GM21360 (cell line): ENCODE measurements around the gene ART5.
"Not testable (repeated sequence)": the region's sequence is repeated elsewhere in the genome, so short reads cannot be mapped to it uniquely, and the experiment has no call there.

Source experiments
- ATAC-seq: cut with Tn5 transposase; IDR thresholded peaks from one replicate; pipeline ENCODE4 v1.9.1; 2021; ENCODE audit warnings: mild to moderate bottlenecking, moderate library complexity; ENCODE audit not compliant: unreplicated experiment

ART5 gene

DNA sequence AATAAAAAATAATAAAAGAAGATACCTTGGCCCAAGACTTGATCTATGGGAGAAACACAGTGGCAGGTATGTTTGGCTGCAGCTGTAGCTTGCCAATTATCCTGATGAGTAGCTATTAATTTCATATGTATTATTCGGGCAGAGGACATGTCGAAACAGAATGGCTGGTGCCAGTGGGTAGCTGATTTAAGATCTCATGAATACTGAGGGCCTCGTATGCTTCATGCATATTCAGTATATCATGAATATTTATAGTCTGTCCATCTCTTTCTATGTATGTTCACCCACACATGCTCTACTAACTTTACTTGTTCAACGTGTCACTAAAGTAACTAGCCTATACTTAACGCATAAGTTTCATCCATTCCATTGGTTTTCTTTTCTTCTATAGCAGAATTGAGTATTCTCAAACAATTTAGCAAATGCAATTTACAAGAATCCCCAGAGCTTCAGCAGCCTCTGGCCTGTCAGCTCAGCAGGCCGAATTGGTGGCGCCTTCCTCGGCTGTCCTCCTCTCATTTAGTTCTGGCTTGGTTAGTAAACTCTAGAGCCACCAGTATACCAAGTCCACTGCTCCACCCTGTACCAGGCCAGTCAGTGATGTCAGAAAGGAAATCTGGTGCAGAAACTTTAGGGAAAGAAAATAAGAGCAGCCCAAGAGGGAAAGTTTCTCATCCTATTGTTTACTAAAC, 17.9 kb downstream of the ART5 start:
- no peak for ATAC-seq

- no peak for ATAC-seq
Measured at GRCh38 chr11:3623121-3623520, 18.7 kb downstream of the ART5 start.

DNA sequence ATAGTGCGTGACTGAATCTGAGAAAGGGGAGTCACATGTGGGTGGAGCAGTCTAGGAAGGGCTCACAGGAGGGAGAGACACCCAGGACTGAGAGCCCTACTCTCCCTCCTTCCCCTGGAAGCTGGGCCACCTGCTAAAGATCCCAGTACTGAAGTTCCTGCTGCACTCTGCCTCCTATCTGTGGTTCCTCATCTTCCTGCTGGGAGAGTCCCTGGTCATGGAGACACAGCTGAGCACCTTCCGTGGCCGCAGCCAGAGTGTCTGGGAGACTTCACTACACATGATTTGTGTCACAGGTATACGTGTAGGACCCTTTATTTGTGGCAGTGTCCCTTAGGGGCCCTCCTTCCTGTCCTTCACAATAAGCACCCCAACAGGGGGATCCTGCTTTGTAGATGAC, 19.3 kb downstream of the ART5 start:
- no peak for ATAC-seq

DNA sequence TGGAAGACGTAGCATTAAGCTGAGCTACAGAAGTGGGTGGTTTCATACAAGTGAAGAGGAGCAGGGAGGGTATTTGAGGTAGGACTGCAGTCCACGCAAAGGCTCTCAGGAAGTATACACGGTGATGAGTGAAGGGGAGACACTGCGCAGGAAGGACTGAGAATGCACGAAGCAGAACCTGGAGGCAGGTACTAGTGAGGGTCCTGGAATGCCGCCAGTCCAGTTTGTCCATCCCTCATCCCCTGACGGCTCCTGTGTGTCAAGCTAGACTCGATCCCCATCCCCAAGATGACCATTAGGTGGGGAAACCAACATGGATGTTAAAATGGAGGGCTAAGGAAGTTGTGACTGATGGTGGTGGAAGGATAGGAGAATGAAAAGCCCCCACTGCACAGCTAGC, 23.8 kb downstream of the ART5 start:
- ATAC-seq, result no peak

- ATAC-seq, result no peak
Measured at GRCh38 chr11:3616721-3617460, 24.9 kb downstream of the ART5 start.

DNA sequence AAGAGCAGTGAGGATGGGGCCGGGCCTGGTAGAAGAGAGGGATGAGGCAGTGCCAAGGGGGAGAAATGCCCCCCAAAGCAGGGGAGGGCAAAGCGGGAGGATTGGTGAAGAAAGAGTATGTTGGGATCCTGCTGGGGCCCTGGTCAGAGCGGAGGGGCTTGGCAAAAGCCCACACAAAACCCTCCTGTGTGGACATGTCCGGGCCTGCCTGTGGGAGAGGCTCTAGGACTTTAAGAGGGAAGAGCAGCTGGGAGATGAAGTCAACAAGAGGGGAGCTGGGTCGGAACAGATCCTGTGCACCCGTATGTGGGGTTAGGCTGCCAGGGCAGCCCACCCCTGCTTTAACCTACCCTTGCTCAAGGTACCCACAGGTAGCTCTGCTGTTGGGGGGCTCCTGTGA, 25.8 kb downstream of the ART5 start:
- ATAC-seq, result no peak

- ATAC-seq, result peak; percentile 65
Measured at GRCh38 chr11:3614742-3615171, 27.0 kb downstream of the ART5 start.

DNA sequence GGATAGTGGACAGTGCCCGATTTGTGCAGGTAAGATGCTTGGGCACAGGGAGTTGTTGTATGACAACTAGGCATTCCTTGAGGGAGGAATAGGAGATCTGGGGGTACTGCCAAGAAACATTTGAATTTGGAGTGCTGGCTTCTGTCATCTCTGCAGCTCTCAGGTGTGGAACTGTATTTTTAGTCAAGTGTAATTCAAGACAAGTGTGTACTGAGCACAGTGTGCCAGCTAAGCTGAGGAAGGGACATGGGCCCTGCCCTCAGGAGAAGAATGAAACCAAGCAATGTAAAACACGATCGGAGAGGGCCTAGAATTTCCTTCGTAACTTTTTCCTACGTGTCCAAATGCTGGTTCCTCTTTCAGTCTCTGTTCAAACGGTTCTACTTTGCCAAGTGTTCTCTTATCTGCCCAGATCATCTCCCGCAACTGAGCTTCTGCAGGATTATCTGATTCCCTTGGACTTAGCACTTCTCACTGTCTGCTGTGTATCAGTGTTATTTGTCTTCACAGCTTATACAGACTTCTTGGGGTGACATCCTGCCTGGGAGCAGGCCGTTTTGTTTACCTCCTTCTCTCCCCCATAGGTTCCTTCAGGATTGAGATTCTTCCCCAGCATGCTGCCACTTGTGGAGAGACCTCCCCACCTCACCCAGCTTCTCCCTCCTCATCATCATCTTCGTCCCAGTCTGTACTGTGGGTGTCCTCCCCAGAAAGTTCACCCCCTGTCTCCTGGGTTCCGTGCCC, 27.6 kb downstream of the ART5 start:
- ATAC-seq, result no peak

DNA sequence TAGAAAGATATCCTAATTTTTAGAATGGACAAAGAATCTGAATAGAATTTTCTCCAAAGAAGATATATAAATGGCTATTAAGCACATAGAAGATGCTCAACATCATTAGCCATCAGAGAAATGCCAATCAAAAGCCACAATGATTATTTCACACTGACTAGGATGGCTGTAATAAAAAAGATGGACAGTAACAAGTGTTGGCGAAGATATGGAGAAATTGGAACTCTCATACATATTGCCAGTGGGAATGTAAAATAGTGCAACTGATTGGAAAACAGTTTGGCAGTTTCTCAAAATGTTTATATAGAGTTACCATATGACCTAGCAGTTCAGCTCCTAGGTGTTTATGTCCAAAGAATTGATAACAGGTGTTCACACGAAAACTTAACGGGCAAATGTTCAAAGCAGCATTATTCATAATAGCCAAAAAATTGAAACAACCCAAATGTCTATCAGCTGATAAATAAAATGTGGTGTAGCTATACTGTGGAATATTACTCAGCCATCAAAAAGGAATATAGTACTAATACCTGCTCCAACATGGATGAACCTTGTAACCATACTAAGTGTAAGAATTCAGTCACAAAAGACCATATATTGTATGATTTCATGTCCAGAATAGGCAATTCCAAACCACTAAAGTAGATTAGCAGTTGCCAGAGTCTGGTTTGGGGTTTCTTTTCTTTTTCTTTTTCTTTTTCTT, 29.7 kb downstream of the ART5 start:
- no peak for ATAC-seq

GRCh38 chr11:3610846-3611245, 30.9 kb downstream of the ART5 start:
- no peak for ATAC-seq

- no peak for ATAC-seq
Measured at GRCh38 chr11:3609416-3610265, 32.2 kb downstream of the ART5 start.

- no peak for ATAC-seq
Measured at GRCh38 chr11:3605771-3606203, 36.0 kb downstream of the ART5 start.

DNA sequence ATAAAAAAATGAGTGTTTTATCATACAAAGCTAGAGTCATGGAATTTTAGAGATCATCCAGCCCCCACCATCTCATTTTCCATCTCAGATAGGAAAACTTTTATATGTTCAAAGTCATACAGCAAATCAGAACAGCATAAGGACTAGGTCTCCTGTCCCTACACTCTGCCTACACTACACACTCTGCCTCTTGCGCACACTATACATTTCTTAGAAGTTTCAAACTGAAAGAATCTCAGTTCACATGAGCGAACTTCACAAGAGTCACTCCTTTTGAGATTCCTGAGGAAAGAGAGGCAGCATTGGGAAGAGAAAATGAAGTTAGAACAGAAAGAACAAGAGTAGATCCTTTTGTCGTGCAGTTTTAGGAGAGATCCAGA, 36.5 kb downstream of the ART5 start:
- ATAC-seq, result no peak

GRCh38 chr11:3604167-3604566, 37.6 kb downstream of the ART5 start:
- no peak for ATAC-seq

- not testable (repeated sequence) for ATAC-seq
Measured at GRCh38 chr11:3600201-3600600, 41.6 kb downstream of the ART5 start.

DNA sequence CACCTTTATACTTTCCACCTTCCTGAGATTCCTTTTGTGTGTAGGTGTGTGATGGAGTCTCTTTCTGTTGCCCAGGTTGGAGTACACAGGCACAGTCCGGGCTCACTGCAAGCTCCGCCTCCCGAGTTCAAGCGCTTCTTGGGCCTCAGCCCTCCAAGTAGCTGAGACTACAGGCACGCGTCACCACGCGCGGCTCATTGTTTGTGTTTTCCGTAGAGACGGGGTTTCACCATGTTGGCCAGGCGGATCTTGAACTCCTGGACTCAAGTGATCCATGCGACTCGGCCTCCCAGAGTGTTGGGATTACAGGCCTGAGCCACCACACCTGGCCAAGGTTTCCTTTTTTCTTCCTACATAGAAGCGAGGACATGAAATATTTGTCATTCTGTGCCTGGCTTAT, 44.0 kb downstream of the ART5 start:
- not testable (repeated sequence) for ATAC-seq

- ATAC-seq, result not testable (repeated sequence)
Measured at GRCh38 chr11:3591326-3591725, 50.5 kb downstream of the ART5 start.

DNA sequence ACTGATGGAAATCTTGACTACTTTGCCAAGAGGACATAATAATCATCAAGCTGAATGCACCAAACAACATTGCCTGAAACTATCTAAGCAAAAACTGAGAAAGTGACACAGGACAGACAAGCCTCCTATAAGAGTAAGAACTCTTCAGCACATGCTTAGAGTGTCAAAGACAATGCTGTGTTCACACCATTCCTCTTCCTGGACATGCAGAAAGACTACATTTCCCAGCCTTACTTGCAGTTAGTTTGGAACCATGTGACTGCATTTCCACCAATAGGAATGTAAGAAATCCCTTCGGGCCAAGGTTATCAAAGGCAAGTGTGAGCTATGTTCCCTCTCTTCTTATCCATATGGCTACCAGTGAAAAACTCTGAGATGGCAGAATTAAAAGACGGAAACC, 51.6 kb downstream of the ART5 start:
- not testable (repeated sequence) for ATAC-seq

- not testable (repeated sequence) for ATAC-seq
Measured at GRCh38 chr11:3588776-3589175, 53.0 kb downstream of the ART5 start.
